Stimulated activated memory B cell treated with anti-CD40 and anti-IgM and Interleukin-4, amounts not matched to agents 10 μg/mL and 1 μg/mL and 100 μg/mL, for 72 hours (primary cell): ENCODE data around the gene ORC4.

Source experiments
- ATAC-seq: fragments of 150-1000 bp; cut with Tn5 transposase; 2 replicates; pipeline ENCODE4 v1.10.0; 2021
- H3K27ac Mint-ChIP-seq: one replicate; pipeline ENCODE4 v1.8.0; 2022; ENCODE audit warnings: mild to moderate bottlenecking, mixed read lengths
- H3K27me3 Mint-ChIP-seq: one replicate; pipeline ENCODE4 v1.8.0; 2022; ENCODE audit warnings: mixed read lengths
- H3K36me3 Mint-ChIP-seq: one replicate; pipeline ENCODE4 v1.8.0; 2022; ENCODE audit warnings: mixed read lengths
- H3K4me1 Mint-ChIP-seq: one replicate; pipeline ENCODE4 v1.8.0; 2022; ENCODE audit warnings: mixed read lengths
- H3K4me3 Mint-ChIP-seq: one replicate; pipeline ENCODE4 v1.8.0; 2022; ENCODE audit warnings: mild to moderate bottlenecking, moderate library complexity, mixed read lengths
- H3K9me3 Mint-ChIP-seq: one replicate; pipeline ENCODE4 v1.8.0; 2022; ENCODE audit warnings: mixed read lengths

ORC4 gene

DNA sequence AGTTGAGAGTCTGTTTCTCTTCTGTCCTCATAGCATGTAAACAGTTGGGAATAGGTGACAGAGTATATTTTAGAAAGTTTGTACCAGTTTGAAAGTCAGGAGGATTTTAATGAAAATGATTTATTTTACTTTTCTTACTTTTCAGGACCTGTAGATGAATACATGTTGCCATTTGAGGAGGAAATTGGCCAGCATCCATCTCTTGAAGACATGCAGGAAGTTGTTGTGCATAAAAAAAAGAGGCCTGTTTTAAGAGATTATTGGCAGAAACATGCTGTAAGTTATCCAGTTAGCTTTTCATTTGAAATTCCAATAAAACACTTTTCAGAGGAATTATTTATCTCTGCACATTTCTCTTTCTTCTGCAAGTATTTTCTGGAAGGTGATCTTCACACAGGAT lies 94.7 kb downstream of the ORC4 start:
- H3K27ac Mint-ChIP-seq: no peak overlapping the region
- H3K9me3 Mint-ChIP-seq: no peaks in the 10 kb centered on the region
- H3K27me3 Mint-ChIP-seq: no peaks in the 10 kb centered on the region
- no peaks in the 10 kb centered on the region for H3K36me3 Mint-ChIP-seq
- ATAC-seq: no peak
- H3K4me1 Mint-ChIP-seq: no peaks in the 10 kb centered on the region
- no peak overlapping the region for H3K4me3 Mint-ChIP-seq

DNA sequence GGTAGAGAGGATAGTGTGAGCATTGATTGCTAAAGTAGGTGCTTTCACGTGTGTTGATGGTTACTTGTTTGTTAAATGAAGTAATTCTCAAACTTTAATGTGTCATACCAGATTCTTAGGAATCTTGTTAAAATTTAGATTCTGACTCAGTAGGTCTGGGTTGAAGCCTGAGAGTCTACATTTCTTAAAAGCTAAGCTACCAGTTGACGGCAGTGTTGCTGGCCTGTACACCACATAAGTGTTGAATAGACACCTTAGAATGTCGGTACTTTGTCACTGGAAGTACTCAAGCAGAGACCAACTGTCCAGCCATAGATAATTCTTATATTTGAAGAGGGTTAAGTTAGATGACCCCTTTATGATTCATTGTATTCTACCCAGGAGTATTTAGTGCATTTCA lies 95.9 kb downstream of the ORC4 start:
- H3K36me3 Mint-ChIP-seq: no peaks in the 10 kb centered on the region
- no peaks in the 10 kb centered on the region for H3K4me1 Mint-ChIP-seq
- no peaks in the 10 kb centered on the region for H3K9me3 Mint-ChIP-seq
- no peak for ATAC-seq
- no peak overlapping the region for H3K27ac Mint-ChIP-seq
- no peak overlapping the region for H3K4me3 Mint-ChIP-seq
- H3K27me3 Mint-ChIP-seq: no peaks in the 10 kb centered on the region

DNA sequence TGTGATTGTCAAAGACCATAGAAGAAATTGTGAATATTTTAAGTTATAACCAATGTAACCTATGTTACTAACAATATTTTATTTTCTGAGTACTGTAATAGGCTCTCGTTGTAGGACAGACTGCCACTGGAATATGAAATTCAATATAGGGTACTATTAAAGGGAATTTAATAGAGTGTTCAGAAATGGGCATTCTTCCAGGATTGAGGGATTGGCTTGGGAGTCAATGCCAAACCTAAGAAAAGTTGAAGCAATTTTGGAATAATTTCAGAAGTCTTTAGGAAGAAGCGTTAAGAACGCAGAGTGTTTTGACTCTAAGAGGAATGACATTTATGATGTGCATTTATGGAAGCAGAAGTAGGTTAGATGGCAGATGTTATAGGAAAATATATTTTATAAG lies 96.7 kb downstream of the ORC4 start:
- Mint-ChIP-seq H3K9me3 (no peaks in the 10 kb centered on the region), H3K4me3 (no peak overlapping the region), H3K36me3 (no peaks in the 10 kb centered on the region), H3K27me3 (no peaks in the 10 kb centered on the region), H3K4me1 (no peaks in the 10 kb centered on the region), H3K27ac (no peak overlapping the region)
- no peak for ATAC-seq

DNA sequence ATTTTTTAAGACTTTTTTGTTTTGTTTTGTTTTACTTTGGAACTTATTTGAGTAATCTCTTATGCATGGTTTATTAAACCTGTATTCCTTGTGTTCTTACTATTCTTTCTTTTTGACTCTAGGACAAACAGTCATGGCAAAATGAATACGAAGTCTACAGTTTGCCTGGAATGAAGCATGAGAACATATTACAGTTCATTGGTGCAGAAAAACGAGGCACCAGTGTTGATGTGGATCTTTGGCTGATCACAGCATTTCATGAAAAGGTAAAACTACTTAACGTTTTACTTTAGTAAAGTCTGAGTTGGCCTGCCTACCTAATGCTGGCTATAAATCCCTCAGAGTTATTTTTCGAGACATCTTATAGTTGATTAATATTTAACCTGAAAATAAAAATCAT lies 103.4 kb downstream of the ORC4 start:
- Mint-ChIP-seq H3K27ac (no peak overlapping the region), H3K36me3 (no peaks in the 10 kb centered on the region), H3K4me3 (no peak overlapping the region), H3K4me1 (no peaks in the 10 kb centered on the region), H3K27me3 (no peaks in the 10 kb centered on the region), H3K9me3 (no peaks in the 10 kb centered on the region)
- no peak for ATAC-seq

DNA sequence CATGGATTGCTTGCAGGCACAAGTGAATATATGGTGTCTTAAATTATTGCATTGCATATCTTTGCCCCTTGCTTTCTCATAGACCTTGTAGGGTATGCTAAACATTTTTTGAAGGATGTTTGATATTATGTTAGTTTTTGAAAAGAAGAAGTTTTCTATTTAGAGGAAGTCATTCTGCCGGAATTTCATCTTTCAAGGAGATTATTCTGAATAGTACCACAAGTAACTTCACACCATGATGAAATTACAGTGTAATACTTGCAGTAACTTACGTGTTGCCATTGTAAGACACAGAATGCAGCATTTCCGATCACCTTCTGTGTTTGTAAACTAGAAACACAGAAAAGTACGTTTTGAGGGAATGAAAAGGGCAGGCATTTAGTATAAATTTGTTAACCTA lies 103.8 kb downstream of the ORC4 start:
- no peaks in the 10 kb centered on the region for H3K9me3 Mint-ChIP-seq
- no peaks in the 10 kb centered on the region for H3K27me3 Mint-ChIP-seq
- no peaks in the 10 kb centered on the region for H3K36me3 Mint-ChIP-seq
- H3K27ac Mint-ChIP-seq: no peak overlapping the region
- ATAC-seq: no peak
- no peaks in the 10 kb centered on the region for H3K4me1 Mint-ChIP-seq
- H3K4me3 Mint-ChIP-seq: no peak overlapping the region

DNA sequence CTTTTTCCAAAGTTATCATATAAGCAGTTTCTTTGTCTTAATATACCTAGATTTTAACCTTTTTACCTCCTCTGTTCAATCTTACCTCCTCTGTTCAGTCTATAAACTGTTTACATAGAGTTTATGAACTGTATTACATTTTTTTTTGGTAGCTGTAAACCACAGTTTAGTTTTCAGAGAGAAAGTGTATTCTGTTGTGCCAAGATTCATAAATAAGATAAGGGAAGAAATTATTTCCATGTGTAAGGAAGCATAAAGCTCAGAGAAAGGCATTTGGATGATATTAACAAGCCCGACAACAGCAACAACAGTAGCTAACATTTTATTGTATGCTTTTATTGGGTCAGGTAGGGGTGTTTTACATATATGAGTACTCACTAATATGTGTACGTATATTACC lies 104.5 kb downstream of the ORC4 start:
- H3K36me3 Mint-ChIP-seq: no peaks in the 10 kb centered on the region
- H3K4me3 Mint-ChIP-seq: no peak overlapping the region
- H3K9me3 Mint-ChIP-seq: no peaks in the 10 kb centered on the region
- H3K27ac Mint-ChIP-seq: no peak overlapping the region
- H3K4me1 Mint-ChIP-seq: no peaks in the 10 kb centered on the region
- no peaks in the 10 kb centered on the region for H3K27me3 Mint-ChIP-seq
- ATAC-seq: no peak

DNA sequence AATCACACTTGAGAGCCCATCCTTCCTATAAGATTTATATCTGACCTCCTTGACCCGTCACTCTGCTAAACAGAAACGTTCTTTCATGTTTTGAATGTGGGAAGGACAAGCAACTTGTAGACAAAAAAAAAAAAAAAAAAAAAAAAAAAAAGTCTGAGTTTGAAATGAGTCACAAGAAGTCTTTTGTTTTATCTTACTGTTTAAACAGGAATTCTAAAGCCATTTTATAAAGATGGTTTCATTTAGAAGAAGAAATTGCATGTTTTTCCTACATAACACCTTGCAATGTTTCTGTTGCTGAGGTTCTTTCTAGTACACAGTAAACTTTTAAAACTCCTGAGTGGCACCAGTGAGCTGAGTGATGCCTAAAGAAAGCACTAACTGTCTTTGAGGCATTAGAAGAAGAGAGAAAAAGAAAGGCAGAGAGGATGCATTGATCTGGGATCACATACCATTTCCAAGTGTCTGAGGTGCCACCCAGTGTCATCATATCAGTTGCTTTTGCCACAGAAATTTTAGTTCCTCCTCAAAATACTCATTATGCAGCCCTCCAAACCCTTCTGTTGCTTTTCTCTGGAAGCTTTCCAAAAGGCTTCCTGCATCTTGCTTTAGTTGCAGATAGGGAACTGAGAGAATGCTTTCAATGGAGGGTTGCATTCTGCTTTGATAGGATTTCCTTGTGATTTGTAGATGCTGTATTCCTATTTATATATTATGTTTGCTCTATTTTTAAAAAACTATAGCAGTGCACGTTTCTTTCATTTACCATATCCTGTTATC lies 106.6 kb downstream of the ORC4 start:
- Mint-ChIP-seq H3K4me3 (no peak overlapping the region), H3K36me3 (no peaks in the 10 kb centered on the region), H3K27ac (no peak overlapping the region), H3K9me3 (no peaks in the 10 kb centered on the region), H3K4me1 (no peaks in the 10 kb centered on the region), H3K27me3 (no peaks in the 10 kb centered on the region)
- no peak for ATAC-seq

DNA sequence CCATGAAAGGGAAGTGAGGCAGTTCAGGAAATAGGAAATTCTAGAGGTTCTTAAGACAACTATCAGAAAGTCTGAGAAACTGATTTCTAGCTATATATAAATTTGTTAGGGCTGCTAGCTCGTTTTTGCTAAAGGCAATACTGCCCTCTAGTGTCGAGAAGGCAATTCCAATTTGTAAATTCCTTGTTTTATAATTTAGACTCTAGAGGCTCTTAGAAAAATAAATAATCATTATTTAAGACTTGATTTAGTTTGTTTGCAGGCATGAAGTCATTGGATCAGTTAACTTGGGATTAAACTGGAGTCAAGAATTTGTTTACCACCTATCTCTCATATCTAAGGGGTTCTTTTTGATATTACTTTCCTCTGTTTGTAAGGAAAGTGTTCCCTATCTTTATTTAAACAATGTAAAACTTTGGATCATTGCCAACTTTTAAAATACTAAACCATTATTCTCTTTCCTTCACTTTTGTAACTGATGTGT lies 109.5 kb downstream of the ORC4 start:
- no peaks in the 10 kb centered on the region for H3K4me1 Mint-ChIP-seq
- H3K4me3 Mint-ChIP-seq: no peak overlapping the region
- H3K27ac Mint-ChIP-seq: no peak overlapping the region
- no peak for ATAC-seq
- peaks cover 4% of the 10 kb centered on the region for H3K36me3 Mint-ChIP-seq
- H3K27me3 Mint-ChIP-seq: no peaks in the 10 kb centered on the region
- peaks cover 3% of the 10 kb centered on the region for H3K9me3 Mint-ChIP-seq

DNA sequence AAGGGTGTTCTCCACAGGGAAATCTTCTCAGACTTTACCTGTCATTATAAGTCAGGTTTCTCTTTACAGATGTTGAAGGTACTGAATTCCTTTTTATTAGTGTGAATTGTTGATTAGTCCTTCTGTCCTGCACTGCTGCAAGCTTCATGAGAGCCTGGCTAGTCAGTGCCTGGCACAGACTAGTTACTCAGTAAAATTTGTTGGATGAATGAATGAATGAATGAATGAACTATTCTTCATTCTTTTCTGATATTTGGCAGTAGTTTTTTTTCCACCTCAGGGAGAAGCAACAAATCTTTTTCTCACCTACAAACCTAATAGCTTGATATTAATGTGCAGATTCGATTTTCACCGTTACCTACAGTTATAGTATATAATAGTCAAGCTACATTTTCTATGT lies 111.4 kb downstream of the ORC4 start:
- Mint-ChIP-seq H3K27ac (no peak overlapping the region), H3K4me3 (no peak overlapping the region), H3K27me3 (no peaks in the 10 kb centered on the region), H3K4me1 (no peaks in the 10 kb centered on the region), H3K36me3 (peaks cover 4% of the 10 kb centered on the region), H3K9me3 (peaks cover 3% of the 10 kb centered on the region)
- ATAC-seq: no peak

DNA sequence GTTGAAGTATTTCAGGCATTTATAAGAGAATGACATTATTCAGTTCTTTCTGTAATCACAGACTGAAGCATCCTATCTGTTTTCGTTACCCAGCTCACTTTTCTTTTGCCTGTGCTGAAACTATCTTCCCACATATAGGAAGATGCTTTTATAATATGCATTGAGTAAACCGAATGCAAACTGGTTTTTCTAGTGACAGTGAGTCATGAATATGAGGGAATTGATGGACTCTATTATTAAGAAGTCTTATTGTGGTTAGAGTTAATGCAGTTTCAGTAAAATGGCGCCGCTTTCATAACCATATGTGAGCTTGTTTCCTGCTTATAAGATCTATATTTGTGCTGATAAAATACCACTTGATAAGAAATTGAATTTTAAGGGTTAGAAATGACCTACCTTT lies 116.5 kb downstream of the ORC4 start:
- H3K4me1 Mint-ChIP-seq: no peaks in the 10 kb centered on the region
- H3K36me3 Mint-ChIP-seq: peaks cover 13% of the 10 kb centered on the region
- peaks cover 3% of the 10 kb centered on the region for H3K9me3 Mint-ChIP-seq

DNA sequence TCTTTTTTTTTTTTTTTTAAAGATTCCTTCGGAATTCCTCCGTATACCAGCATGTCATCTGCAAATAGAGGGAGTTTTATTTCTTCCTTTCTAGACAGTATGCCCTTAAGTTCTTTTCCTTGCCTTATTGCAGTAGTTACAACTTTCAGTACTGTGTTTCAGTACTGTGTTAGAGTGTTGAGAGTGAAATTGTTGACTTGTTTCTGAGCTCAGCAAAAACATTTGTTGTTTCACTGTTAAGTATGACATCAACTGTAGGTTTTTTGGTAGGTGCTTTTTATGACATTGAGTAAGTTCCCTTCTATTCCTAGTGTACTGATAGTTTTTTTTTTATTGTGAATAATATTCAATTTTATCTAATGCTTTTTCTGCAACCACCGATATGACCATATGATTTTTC lies 131.9 kb downstream of the ORC4 start:
- H3K27ac Mint-ChIP-seq: no peak overlapping the region
- no peaks in the 10 kb centered on the region for H3K27me3 Mint-ChIP-seq
- H3K4me3 Mint-ChIP-seq: no peak overlapping the region
- no peaks in the 10 kb centered on the region for H3K36me3 Mint-ChIP-seq
- H3K4me1 Mint-ChIP-seq: peaks cover 5% of the 10 kb centered on the region
- no peaks in the 10 kb centered on the region for H3K9me3 Mint-ChIP-seq
- no peak for ATAC-seq

More for the DNA sequence above, 116.5 kb downstream of the ORC4 start:
- no peak overlapping the region for H3K4me3 Mint-ChIP-seq
- H3K27ac Mint-ChIP-seq: no peak overlapping the region
- no peaks in the 10 kb centered on the region for H3K27me3 Mint-ChIP-seq
- ATAC-seq: no peak

DNA sequence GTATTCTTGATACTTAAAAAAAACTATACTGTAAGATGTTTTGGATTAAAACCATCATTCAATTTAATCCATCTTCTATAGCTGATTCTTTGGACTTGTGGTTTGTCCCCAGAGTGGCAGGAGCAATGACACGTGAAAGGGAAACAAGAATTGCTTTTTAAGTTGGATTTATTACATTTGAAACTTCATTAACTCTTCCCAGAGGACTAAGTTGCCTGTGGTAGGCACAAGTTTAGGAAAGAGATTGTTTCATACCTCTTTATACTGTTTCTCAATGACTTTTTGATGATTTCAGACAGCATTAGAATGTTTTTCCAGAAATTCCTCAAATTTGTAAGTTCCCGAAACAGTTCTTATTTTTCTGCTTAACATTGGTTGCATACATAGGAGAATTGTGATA lies 134.4 kb downstream of the ORC4 start:
- H3K4me3 Mint-ChIP-seq: no peak overlapping the region
- no peaks in the 10 kb centered on the region for H3K27me3 Mint-ChIP-seq
- H3K36me3 Mint-ChIP-seq: no peaks in the 10 kb centered on the region
- H3K9me3 Mint-ChIP-seq: no peaks in the 10 kb centered on the region
- no peak for ATAC-seq
- H3K27ac Mint-ChIP-seq: no peak overlapping the region
- H3K4me1 Mint-ChIP-seq: peaks cover 8% of the 10 kb centered on the region

DNA sequence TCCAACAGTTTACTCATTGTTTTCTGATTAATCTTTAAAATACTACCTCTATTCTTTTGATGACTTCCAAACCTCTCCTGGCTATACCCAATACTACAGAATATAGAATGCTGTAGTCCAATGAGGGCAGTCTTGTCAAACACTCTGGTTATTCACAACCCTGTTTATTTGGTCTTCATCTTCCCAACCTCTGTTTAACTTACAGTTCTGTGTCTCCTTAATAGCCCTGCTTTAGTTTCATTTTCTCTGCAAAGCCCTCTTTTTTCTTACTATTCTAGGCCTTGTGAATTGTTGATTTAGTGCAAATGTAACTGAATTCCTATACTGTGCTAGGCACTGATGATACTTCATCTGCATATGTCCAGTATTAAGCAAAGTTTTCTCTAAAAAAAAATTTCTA lies 135.7 kb downstream of the ORC4 start:
- Mint-ChIP-seq H3K27me3 (no peaks in the 10 kb centered on the region), H3K9me3 (no peaks in the 10 kb centered on the region), H3K4me1 (peaks cover 9% of the 10 kb centered on the region), H3K36me3 (no peaks in the 10 kb centered on the region), H3K4me3 (no peak overlapping the region), H3K27ac (no peak overlapping the region)
- ATAC-seq: no peak

DNA sequence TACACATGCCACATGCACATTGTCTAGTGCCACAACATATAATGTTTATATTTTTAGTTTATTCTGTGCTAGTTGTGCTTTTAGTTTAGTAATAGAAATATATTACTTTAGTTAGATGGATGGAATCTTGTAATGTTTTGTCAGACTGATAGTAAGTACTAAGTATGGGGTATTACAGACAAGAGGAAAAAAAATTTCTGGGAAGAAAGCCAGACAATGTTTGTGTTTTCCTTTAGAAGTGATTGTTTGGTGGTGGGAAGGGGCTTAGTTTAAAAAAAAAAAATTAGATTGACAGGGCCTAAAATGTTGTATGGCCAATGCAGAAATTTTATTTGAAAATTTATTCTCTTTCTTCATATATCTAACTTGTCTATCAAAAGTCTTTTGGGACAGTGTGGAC lies 137.9 kb downstream of the ORC4 start:
- Mint-ChIP-seq H3K4me1 (peaks cover 9% of the 10 kb centered on the region), H3K27me3 (no peaks in the 10 kb centered on the region), H3K27ac (no peak overlapping the region), H3K9me3 (no peaks in the 10 kb centered on the region), H3K36me3 (no peaks in the 10 kb centered on the region), H3K4me3 (no peak overlapping the region)
- ATAC-seq: no peak
